OCI-LY1 (cell line): ENCODE measurements around the gene DTNB.

ENCODE experiments used
- H2AFZ ChIP-seq: fragments of 200-600 bp; sonication (generic), shearing (Covaris generic); 2 replicates; pipeline ENCODE4 v1.6.0; 2014; ENCODE audit warnings: antibody characterized with exemption, mild to moderate bottlenecking, low read length
- H3F3A ChIP-seq: fragments of 200-600 bp; sonication (generic), shearing (Covaris generic); 2 replicates; pipeline ENCODE4 v1.6.0; 2014; ENCODE audit warnings: mild to moderate bottlenecking, antibody characterized with exemption, low read length, moderate library complexity; ENCODE audit not compliant: insufficient read depth
- H3K27ac ChIP-seq: fragments of 200-600 bp; sonication (generic); 2 replicates; pipeline ENCODE4 v1.5.1; 2014; ENCODE audit warnings: low read length, mixed run types, mild to moderate bottlenecking, low read depth; ENCODE audit not compliant: poor library complexity, severe bottlenecking
- H3K27me3 ChIP-seq: fragments of 200-600 bp; sonication (generic); 2 replicates; pipeline ENCODE4 v1.6.0; 2014; ENCODE audit warnings: antibody characterized with exemption, mild to moderate bottlenecking, low read length, moderate library complexity; ENCODE audit not compliant: insufficient read depth
- H3K36me3 ChIP-seq: fragments of 200-600 bp; sonication (generic); 2 replicates; pipeline ENCODE4 v1.6.1; 2014; ENCODE audit warnings: mild to moderate bottlenecking, antibody characterized with exemption, low read length, moderate library complexity, mixed read lengths; ENCODE audit not compliant: insufficient read depth
- H3K4me1 ChIP-seq: fragments of 200-600 bp; sonication (generic); 2 replicates; pipeline ENCODE4 v1.5.1; 2014; ENCODE audit warnings: mild to moderate bottlenecking, low read length, moderate library complexity; ENCODE audit not compliant: insufficient read depth, severe bottlenecking
- H3K4me2 ChIP-seq: fragments of 200-600 bp; sonication (generic), shearing (Covaris generic); 2 replicates; pipeline ENCODE4 v1.6.1; 2014; ENCODE audit warnings: low read length
- H3K4me3 ChIP-seq: fragments of 200-600 bp; sonication (generic); 2 replicates; pipeline ENCODE4 v1.5.1; 2014; ENCODE audit warnings: low read length, low read depth, mild to moderate bottlenecking, mixed read lengths; ENCODE audit not compliant: poor library complexity, severe bottlenecking
- H3K79me2 ChIP-seq: fragments of 200-600 bp; shearing (Covaris generic); 2 replicates; pipeline ENCODE4 v1.6.1; 2016; ENCODE audit warnings: mixed run types, low read length, mixed read lengths; ENCODE audit not compliant: insufficient read depth
- H3K9ac ChIP-seq: fragments of 200-600 bp; sonication (generic), shearing (Covaris generic); 2 replicates; pipeline ENCODE4 v1.6.1; 2014; ENCODE audit warnings: mild to moderate bottlenecking, low read length, mixed read lengths
- H3K9me2 ChIP-seq: fragments of 200-600 bp; sonication (generic), shearing (Covaris generic); 2 replicates; pipeline ENCODE4 v1.6.1; 2014; ENCODE audit warnings: low read depth, mild to moderate bottlenecking, low read length, mixed read lengths
- H3K9me3 ChIP-seq: fragments of 200-600 bp; shearing (Covaris generic); 2 replicates; pipeline ENCODE4 v1.6.1; 2014; ENCODE audit warnings: low read length, mixed read lengths
- H4K20me1 ChIP-seq: fragments of 200-600 bp; sonication (generic), shearing (Covaris generic); 2 replicates; pipeline ENCODE4 v1.6.0; 2016; ENCODE audit warnings: mild to moderate bottlenecking, low read length; ENCODE audit not compliant: insufficient read depth
- EZH2 ChIP-seq: fragments of 200-600 bp; sonication (generic), shearing (Covaris generic); IDR thresholded peaks from 2 replicates; pipeline ENCODE4 v1.8.0; 2017; ENCODE audit warnings: borderline replicate concordance, mixed run types, mild to moderate bottlenecking, antibody characterized with exemption, low read length, moderate library complexity, mixed read lengths
- TF ChIP-seq, protein P1 (sequence below): fragments of 200-600 bp; sonication (generic), shearing (Covaris generic); IDR thresholded peaks from 2 replicates; pipeline ENCODE4 v1.5.1; 2017; ENCODE audit warnings: mild to moderate bottlenecking, antibody characterized with exemption, low read length, moderate library complexity, mixed read lengths

Gene DTNB

DNA sequence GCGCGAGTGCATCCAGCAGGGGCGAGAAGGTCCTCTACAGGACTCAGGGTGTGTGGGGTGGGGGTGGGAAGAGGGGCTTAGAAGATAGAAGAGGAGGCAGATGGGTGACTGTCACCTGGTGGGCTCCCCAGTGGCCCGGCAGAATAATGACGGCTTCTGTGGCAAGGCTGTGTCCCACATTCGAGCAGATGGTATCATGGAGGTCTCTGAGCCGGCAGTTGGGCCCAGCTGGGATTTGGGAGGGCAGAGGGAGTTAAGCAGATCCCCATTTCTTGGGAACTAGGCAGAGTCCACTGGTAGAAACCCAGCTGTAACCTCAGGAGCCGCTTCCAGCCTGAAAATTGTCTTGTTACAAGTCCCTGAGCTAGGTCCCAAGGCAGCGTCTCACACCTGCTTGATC lies 28.4 kb upstream of the DTNB start:
- Histone ChIP-seq H3K27ac (no peak overlapping the region), H3K27me3 (0 out of 2 replicates have a peak, but pooled peaks cover 4% of the 10 kb centered on the region), H3K9me2 (no peaks in the 10 kb centered on the region), H3K9ac (no peak overlapping the region), H3K4me3 (no peak overlapping the region), H2AFZ (no peak overlapping the region), H4K20me1 (no peaks in the 10 kb centered on the region), H3K36me3 (no peaks in the 10 kb centered on the region), H3F3A (no peaks in the 10 kb centered on the region), H3K4me1 (no peaks in the 10 kb centered on the region), H3K79me2 (no peaks in the 10 kb centered on the region), H3K4me2 (no peak overlapping the region), H3K9me3 (no peaks in the 10 kb centered on the region)
- TF ChIP-seq, protein P1, sequence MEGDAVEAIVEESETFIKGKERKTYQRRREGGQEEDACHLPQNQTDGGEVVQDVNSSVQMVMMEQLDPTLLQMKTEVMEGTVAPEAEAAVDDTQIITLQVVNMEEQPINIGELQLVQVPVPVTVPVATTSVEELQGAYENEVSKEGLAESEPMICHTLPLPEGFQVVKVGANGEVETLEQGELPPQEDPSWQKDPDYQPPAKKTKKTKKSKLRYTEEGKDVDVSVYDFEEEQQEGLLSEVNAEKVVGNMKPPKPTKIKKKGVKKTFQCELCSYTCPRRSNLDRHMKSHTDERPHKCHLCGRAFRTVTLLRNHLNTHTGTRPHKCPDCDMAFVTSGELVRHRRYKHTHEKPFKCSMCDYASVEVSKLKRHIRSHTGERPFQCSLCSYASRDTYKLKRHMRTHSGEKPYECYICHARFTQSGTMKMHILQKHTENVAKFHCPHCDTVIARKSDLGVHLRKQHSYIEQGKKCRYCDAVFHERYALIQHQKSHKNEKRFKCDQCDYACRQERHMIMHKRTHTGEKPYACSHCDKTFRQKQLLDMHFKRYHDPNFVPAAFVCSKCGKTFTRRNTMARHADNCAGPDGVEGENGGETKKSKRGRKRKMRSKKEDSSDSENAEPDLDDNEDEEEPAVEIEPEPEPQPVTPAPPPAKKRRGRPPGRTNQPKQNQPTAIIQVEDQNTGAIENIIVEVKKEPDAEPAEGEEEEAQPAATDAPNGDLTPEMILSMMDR: no peak
- no peak for TF ChIP-seq EZH2

DNA sequence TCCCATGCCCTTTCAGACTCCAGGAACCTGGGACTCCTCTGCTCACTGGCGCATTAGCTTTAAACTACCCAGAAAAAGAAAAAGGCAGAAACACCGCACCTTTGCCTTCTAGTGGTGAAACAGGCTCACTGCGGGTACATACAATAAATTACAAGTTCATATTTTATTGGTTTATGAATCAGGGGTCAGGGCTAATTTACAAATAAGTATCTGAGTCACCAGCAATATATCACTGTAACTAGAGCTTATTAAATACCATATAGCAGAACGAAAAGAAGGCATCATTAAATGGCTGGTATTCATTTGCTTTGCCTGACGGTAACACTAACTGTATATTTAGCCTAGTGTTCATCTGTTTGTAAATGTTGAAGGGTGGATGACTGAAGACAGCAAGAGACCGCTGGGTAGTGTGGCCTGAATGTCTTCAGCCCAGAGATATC lies 26.9 kb upstream of the DTNB start:
- H3K4me2 ChIP-seq: no peak overlapping the region
- no peaks in the 10 kb centered on the region for H3K9me3 ChIP-seq
- H3K36me3 ChIP-seq: no peaks in the 10 kb centered on the region
- H2AFZ ChIP-seq: no peak overlapping the region
- H3K27me3 ChIP-seq: 0 out of 2 replicates have a peak, but pooled peaks cover 4% of the 10 kb centered on the region
- no peak overlapping the region for H3K27ac ChIP-seq
- H3K9ac ChIP-seq: no peak overlapping the region
- H3F3A ChIP-seq: no peaks in the 10 kb centered on the region
- H3K4me1 ChIP-seq: no peaks in the 10 kb centered on the region
- H3K4me3 ChIP-seq: no peak overlapping the region
- no peaks in the 10 kb centered on the region for H3K79me2 ChIP-seq
- TF ChIP-seq, protein P1: peak; percentile 82
- TF ChIP-seq EZH2: no peak
- no peaks in the 10 kb centered on the region for H3K9me2 ChIP-seq
- no peaks in the 10 kb centered on the region for H4K20me1 ChIP-seq

DNA sequence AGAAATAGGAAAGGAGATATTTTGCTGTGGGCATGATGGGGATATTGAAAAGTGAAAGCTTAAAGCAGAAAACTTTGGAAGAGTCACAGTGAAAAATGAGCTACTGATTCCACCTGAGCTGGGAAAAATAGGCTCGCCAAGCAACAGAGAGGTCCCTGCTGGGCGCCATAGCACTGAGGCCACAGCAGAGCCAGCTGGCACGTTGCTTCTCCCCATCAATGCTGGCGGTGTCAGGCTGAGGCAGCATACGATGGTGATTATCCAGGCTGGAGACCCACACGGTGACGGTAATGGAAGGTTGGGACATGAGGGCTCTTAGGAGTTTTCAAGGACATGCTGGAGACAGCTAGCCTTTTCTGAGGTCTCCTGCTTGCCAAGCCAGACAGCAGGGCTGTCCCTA lies 25.8 kb upstream of the DTNB start:
- H3K4me1 ChIP-seq: no peaks in the 10 kb centered on the region
- 0 out of 2 replicates have a peak, but pooled peaks cover 4% of the 10 kb centered on the region for H3K27me3 ChIP-seq
- no peaks in the 10 kb centered on the region for H4K20me1 ChIP-seq
- TF ChIP-seq, protein P1: no peak
- no peak for TF ChIP-seq EZH2
- H3K9me2 ChIP-seq: no peaks in the 10 kb centered on the region
- no peak overlapping the region for H3K9ac ChIP-seq
- H3K4me2 ChIP-seq: no peak overlapping the region
- no peak overlapping the region for H3K27ac ChIP-seq
- no peaks in the 10 kb centered on the region for H3K36me3 ChIP-seq
- H3K4me3 ChIP-seq: no peak overlapping the region
- H3K79me2 ChIP-seq: no peaks in the 10 kb centered on the region
- no peak overlapping the region for H2AFZ ChIP-seq
- no peaks in the 10 kb centered on the region for H3F3A ChIP-seq
- no peaks in the 10 kb centered on the region for H3K9me3 ChIP-seq
